Right lobe of liver (tissue), 4 donors: ENCODE measurements around the gene ATOX1.
"Not testable (repeated sequence)": the region's sequence is repeated elsewhere in the genome, so short reads cannot be mapped to it uniquely, and the experiment has no call there.

Experiments used
- CTCF ChIP-seq, 4 donors: fragments of 200-600 bp in 3 of 4; fragments of 450-650 bp in 1 of 4; IDR thresholded peaks; one replicate each; pipeline versions ENCODE4 v1.5.1 to v1.8.0; 2016 to 2022; ENCODE audit warnings: antibody characterized with exemption in 4 of 4, mild to moderate bottlenecking in 2 of 4
- POLR2A ChIP-seq: fragments of 450-650 bp; IDR thresholded peaks from one replicate; pipeline ENCODE4 v1.6.1; 2017; ENCODE audit warnings: antibody characterized with exemption, mild to moderate bottlenecking
- donor health status: DM: no; HTN: no; CAD: no.
- donor health status: DM: no; HTN: no; CAD: no.
- donor health status: DM: no; HTN: yes; CAD: no.

GRCh38 chr5:151783664-151784063 is 25.2 kb upstream of the ATOX1 start:
- not testable (repeated sequence) for TF ChIP-seq POLR2A; CTCF (IDR thresholded peaks at IDR 0.05)
